Endothelial cell of hepatic sinusoid (primary cell): ENCODE measurements around the gene ARL17B.
"Not testable (repeated sequence)": the region's sequence is repeated elsewhere in the genome, so short reads cannot be mapped to it uniquely, and the experiment has no call there.

Experiments used
- in situ Hi-C: cut with HindIII; loops from 2 replicates; pipeline ENCODE4 v1.10.0; 2017; ENCODE audit warnings: low sequenced_read_pairs

Gene ARL17B

DNA sequence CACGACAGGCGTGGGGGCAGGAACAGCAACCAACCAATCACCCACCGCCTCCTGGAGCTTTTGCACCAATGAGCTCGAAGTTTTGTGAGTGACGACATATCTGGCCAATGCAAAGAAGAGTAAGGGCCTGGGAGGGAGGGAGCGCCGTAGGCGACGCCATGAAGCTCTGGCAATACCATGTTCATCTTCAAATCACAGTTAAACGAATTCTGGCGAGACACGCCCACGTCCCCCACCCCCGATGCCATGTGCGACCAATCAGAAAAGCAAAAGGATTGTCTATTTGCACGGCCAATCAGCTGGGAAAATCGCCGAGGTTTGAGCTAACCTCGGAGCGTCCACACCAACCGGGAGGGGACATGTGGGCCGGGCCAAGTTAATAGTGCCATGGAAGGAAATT lies at the start of gene ARL17B:
Gene ARL17B (minus strand): TSS at position 12 of the 400 bp plus-strand sequence. CDS start 3,369 bp downstream, outside the sequence.
- in situ Hi-C loops = not testable (repeated sequence)

DNA sequence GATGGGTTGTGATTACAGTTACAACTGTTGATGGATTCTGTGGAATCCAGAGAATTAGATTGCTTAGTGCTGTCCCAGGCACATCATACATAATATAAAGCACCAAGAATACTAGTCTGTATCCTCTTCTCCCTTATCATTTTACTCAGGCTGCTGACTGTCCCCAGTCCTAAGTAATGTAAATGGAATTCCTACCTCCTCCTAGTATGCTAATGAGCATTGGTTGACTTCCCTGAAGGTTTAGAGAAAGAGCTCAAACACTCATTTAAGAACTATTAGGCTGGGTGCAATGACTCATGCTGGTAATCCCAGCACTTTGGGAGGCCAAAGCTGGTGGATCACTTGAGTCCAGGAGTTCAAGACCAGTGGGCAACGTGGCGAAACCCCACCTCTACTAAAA lies 48.3 kb upstream of the ARL17B start:
- in situ Hi-C loops = not testable (repeated sequence)

DNA sequence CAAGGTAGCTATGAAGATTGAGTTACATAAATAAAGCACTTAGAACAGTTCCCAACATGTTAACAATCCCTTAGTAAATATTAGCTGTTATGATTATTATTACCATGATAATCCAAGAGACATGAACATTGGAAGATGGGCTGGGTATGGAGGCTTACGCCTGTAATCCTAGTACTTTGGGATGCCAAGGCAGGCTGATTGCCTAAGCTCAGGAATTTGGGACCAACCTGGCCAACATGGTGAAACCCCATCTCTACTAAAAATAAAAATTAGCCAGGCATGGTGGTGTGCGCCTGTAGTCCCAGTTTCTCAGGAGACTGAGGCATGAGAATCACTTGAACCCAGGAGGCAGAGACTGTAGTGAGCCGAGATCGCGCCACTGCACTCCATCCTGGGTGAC lies 45.6 kb upstream of the ARL17B start:
- in situ Hi-C loops = not testable (repeated sequence)

DNA sequence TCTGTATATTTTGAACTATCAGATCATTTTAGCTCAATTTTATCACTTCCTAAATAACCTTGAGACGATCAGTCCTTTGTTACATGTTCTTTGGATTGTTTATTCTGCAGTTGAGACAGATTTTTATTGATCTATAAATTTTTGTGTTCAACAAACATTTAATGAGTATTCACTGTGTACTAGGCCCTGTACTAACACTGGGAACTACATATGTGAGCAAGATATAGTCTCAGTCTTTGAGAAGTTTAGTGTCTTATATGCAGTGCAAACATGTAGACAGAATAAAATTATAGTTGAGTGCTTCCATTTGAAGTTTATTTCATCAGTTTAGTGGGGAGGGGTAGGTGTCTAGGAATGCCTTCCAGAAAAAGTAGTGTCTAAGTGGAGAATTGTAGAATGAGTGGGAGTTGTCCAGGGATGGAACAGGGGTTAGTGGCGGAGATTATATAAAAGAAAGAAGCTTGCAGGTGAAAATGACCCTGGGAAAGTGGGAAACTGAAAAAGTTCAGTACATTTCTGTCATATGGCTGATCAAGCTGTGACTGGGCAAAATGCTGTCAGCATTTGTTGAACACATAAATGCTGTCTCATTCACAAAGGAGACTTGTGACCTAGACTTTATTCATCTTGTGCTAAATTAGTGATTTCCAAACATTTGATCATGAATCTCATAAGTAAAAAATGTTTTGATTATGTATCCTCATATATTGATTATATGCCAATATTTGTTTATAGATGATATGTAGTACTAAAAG lies 39.6 kb upstream of the ARL17B start:
- in situ Hi-C loops = not testable (repeated sequence)

DNA sequence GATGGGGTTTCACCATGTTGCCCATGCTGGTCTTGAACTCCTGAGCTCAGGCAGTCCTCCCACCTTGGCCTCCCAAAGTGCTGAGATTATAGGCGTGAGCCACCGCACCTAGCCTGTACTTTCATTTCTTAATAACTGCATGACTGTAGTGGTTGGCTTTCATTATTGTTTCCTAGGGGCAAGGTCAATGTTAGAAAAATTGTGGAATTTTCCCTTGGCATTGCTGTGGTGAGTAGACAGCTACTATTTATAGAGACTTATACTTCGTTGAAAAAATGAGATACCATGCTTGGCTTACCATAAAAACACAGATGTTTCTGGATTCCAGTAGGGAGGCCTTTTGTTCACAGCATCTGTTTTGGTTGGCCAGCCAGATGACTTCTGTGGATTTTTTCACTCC lies 39.0 kb upstream of the ARL17B start:
- in situ Hi-C loops = not testable (repeated sequence)

DNA sequence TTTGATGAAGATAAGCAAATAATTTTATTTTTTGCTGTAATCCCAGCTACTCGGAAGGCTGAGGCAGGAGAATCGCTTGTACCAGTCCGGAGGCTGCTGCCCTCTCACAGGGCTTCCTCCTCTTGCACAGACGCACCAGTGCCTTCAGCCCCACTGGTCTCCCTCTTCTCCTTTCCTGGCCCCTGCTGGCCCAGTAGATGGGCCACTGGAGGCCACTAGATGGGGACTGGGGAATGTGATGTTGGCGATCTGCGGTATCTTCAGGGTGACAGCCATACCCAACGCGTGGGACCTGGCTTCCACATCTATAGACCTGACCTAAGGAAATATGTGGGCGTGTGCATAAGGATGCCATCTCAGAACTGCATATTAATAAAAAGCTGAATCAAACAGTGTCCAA lies 38.4 kb upstream of the ARL17B start:
- in situ Hi-C loops = not testable (repeated sequence)

DNA sequence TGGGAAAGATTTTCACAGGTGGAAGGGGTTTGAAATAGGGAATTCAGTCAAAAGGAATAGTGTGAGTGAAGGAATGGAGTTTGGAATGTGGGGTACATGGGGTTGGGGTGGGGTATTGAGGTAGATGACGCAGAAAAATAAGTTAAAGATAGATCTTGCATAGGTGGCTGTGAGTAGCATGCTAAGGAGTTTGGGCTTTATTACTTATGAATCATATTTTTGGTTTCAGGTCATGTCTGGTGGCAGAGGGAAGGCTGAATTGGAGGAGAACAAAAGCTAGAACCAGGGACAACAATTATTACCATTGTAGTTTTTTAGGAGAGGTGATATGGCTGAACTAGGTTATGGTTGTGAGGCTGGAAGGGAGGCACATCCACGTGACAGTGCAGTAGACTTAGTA lies 34.7 kb upstream of the ARL17B start:
- in situ Hi-C loops = not testable (repeated sequence)

DNA sequence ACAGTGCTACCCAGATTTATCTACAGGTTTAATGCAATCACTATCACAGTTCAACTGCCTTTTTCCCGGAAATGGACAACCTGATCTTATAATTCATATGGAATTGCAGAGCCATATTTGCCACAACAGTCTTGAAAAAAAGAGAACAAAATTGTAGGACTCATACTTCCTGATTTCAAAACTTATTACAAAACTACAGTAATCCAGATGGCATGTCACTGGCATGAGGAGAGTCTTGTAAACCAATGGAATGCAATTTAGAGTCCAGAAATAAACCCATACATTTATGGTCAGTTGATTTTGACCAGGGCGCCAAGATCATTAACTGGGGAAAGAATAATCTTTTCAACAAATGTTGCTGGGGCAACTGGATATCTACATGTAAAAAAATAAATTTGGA lies 32.1 kb upstream of the ARL17B start:
- in situ Hi-C loops = not testable (repeated sequence)

DNA sequence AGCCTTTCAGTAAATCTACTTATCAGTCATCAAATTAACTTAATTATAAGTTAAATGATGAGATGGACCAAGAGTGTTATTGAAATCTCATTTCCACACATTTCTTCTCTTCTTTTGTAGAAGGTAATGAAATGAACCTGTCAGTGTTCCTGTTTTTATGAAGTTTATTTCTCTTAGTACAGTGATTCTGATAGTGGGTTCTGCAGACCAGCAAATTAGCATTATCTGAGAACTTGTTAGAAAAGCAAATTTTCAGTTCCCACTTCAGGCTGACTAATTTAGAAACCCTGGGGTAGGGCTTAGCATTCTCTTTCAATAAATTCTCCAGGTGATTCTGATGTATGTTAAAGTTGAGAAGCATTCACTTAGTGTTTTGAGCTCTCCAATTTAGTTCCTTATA lies 23.9 kb upstream of the ARL17B start:
- in situ Hi-C loops = not testable (repeated sequence)

DNA sequence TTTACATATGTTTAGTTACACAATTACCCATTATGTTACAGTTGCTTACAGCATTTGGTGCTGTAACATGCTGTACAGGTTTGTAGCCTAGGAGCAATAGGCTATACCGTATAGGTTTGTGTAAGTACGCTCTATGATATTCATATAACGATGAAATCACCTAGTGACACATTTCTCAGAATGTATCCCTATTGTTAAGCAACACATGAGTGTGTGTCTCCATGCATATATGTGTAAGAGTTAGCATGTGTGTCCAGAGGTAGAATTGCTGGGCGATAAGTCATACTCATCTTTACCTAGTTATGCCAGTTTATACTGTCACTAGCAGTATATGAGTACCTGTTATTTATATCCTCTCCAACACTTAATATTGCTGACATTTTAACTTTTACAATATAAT lies 21.6 kb upstream of the ARL17B start:
- in situ Hi-C loops = not testable (repeated sequence)

DNA sequence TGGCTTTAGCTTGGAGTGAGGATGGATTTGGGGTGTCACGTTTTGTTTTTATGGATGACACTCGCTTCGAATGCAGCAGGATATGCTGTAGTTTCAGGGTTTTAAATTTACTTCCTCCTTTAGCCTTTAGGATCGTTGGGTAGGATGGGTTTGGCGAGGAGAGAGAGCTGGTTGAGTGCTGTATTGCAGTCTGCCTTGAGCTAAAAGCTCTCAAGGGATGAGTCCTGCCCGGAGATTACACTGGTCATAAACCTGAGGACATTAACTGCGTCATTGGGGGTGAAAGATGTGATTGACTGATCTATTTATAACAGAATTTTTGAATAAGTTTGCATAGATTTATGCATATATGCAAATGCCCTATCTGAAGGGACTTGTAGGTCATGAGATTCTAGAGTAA lies 11.9 kb upstream of the ARL17B start:
- in situ Hi-C loops = not testable (repeated sequence)

DNA sequence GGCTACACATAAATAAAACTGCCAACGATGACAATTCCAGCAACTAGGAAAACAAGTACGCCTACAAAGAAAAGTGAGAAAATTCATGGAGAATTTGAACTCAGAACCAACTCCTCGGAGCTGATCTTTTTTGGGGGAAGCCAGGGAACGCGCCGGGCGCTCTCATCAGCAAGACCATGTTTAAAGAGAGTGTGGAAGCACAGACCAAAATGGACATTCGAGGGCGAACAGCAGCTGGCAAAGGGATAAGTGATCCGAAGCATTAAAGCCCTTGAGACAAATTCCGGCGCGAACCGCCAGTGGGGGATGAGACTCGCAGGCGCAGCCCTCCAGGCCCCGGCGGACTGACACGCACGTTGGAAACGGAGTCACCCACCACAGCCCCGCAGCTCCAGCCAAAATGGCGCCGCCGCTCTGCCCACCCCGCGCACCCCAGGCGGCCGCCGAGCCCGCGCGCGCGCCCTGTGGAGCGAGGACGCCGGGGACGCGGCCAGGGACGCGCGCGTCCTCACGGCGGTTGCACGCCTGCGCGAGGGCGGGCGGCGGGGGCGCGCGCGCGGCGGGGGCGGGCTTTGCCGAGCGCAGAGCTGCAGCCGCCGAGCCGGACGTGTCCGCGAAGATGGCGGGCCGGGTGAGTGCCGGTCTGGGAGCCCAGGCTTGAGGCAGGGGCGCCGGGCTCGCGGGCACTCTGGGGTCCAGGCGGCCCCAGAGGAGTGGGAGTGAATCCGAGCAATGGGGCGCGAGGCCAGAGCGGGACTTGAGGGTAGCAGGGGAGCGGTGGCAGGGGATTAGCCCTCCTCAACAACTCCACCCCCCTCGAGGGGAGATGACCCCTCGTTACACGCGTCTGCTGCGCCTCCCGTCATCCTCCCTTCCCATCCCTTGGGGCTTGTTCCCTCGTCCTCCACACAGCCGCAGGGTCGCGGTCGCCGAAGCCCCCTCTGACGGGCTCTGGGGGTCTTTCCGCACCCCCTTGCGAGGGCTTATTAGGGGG lies 11.0 kb upstream of the ARL17B start:
- in situ Hi-C loops = not testable (repeated sequence)

DNA sequence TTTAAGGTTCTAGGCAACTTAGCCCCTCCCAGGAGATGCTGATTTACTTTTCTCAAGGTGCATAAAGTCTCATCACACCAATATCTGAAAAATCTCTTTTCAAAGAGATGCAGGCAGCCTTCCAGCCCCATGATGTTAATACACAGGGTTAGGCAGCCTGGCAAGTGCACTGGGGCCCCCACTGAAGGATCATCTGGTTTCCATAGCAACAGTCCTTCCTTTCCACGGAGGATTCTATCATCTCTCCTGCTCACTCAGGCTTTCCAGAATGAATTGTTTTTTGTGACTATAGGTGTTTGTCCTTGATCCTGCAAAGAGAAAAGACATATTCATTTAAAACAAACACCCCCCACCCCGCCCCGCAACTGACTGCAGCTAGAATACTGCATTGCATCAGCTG lies 6.0 kb upstream of the ARL17B start:
- in situ Hi-C loops = not testable (repeated sequence)

DNA sequence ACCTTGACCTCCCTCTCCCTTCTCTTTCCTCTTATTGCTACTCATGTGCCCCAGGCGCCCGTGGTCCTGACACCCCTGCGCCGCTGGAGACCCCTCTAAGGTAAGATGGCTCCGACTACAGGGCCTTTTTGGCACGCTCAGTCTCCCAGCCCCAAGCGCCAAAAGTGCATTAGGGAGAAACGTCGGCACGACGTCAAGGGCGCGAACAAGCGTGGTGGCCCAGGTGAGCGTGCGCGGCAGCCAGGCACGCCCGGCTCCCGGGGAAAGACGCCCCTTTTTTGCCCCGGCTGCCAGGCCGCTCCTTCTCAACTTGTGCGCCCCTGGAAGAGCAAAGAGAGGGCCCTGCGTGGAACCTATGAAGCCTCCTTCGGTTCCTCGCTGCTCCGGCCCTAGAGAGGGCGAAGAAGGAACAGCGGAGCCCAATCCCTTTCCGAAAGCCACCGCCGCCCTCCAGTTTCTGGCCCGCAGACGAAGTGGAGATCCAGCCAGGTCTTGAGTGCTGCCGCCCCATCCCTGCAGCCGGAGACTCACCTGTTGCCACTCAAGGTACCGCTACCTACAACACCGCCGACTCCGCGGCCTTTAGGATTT lies 326 bp downstream of the ARL17B start:
- in situ Hi-C loops = not testable (repeated sequence)

DNA sequence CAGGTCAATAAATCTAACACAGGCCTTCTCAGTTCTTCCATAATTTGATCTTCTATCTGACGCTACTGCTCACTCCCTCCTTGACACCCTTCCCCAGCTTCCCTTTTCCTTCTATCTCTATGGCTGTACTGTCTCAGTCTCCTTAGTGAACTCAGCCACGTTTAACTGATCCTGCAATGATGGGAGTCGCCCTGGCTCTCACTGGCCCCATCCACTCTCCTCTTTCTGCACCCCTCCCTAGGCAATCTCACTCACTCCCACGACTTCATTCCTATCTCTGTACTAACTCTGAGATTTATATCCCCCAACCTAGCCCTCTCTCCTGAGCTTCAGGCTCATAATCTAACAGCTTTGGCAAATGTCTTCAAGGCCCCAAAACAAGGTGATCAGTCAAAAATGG lies 7.7 kb downstream of the ARL17B start:
- in situ Hi-C loops = not testable (repeated sequence)

DNA sequence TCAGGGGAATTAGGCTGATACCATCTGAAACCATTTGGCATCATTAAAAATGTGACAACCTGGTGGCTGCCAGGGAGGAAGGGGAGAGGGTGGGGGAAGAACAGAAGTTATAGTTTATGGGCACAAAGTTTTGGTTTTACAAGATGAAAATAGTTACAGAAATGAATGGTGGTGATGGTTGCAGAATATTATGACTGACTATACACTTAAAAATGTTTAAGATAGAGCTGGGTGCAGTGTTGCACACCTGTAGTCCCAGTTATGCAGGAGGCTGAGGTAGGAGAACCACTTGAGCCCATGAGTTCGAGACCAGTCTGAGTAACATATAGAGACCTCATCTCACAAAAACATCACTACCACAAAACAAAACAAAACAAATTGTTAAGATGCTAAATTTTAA lies 12.5 kb downstream of the ARL17B start:
- in situ Hi-C loops = not testable (repeated sequence)

DNA sequence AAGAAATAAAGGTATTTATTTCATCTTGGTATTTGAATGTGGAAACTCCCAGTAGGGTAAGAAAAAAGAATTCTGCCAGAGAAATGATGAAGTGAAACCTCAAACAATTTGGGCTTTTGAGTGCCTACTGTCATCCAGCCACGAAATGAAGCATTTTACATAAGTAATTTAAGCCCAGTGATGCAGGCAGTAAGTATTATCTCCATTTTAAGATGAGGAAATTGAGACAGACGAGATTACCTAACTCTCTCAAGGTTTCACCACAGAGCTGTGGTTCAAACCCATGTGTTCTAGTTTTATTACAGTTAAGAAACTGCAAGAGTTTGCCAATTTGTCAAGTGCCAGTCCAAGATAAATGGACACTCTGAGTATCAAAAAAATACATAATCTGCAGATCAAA lies 13.2 kb downstream of the ARL17B start:
- in situ Hi-C loops = not testable (repeated sequence)

DNA sequence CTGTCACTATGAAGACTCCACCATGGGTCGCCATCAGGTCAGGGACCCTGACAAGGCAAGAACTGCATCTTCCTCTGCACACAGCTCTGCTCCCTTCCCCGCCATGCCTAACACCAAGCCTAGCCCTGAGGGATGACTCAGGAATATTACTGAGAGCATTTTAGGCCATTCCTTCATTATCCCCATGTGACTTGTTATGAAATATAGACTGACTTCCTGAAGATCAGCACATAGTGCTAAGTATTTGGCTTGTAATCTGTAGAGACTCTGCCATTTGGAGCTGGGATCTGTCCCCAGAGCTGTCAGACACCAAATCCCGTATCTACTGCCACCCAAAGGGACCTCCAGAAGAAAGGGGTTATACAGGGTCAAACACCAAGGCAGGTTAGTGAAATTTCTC lies 19.4 kb downstream of the ARL17B start:
- in situ Hi-C loops = not testable (repeated sequence)

DNA sequence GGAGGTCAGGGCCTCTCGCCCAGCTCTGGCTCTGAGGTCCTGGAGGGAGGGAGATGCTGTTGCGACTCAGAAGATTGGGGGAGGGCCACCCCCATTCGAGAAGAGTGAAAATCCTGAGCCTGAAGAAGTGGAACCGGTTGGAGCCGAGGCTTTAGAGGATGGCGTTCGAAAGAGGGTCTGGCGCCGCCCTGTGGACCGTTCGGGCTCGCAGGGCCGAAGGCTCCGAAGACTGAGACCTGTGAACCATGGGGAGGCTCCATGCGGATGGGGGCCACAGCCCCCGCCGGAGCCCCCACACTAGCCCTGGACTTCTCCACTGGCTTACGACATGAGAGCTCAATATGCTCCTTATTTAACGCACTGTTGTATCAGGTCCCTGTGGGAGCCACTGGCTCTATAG lies 20.3 kb downstream of the ARL17B start:
- in situ Hi-C loops = not testable (repeated sequence)

DNA sequence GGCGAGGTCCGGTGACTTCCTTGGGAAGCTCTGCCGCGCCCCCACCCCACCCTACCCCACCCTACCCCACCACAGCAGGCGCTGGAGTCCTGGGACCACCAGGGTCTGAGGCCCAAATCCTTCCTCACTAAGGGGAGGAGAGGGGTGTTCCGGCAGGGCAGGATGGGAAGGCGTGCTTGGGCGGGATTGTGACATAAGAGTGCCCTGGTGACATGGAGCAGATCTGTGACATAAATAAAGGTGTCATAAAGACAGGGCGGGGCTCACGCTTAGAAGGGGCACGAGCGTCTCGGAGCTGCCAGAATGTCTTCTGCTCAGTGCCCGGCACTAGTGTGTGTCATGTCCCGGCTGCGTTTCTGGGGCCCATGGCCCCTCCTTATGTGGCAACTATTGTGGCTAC lies 66.7 kb downstream of the ARL17B start, which contains the start of gene LRRC37A:
Gene LRRC37A (plus strand): TSS at position 301 of the 400 bp plus-strand sequence. CDS start 3 bp downstream, at position 304.
- in situ Hi-C loops = not testable (repeated sequence)

DNA sequence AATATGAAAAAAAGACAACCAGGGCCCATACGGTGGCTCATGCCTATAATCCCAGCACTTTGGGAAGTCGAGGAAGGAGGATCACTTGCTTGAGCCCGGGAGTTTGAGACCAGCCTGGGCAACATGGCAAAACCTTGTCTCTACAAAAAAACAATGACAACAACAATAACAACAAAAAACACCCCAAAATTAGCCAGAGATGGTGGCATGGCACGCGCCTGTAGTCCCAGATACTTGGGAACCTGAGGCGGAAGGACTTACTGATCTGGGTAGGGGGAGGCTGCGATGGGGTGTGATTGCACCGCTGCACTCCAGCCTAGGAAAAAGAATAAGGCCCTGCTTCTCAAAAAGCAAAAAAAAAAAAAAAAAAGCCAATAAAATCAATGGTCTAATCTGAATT lies 69.9 kb downstream of the ARL17B start:
- in situ Hi-C loops = not testable (repeated sequence)
